ENCODE results near the gene AJM1. TPM values are rescaled to one million over a fixed set of nuclear protein-coding genes. Genes with fewer than 3 reads are reported as not detected.
"Not testable (repeated sequence)": the region's sequence is repeated elsewhere in the genome, so short reads cannot be mapped to it uniquely, and the experiment has no call there.

Gene AJM1
- total RNA-seq, 1 donor from 2014 or later = not detected

DNA sequence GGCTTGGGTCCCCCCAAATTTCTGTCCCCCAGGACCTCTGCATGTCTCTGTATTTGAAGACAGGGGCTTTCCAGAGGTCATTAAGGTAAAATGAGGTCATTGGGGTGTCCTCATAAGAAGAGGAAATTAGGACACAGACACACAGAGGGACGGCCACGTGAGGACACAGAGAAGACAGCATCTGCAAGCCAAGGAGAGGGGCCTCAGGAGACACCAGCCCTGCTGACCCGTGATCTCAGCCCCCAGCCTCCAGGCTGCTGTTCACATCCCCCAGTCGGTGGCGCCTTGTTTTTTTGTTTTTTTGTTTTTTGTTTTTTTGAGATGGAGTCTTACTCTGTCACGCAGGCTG, 47.3 kb upstream of the AJM1 start:
- TF ChIP-seq EZH2 (IDR thresholded peaks at IDR 0.05) = no peak
- TF ChIP-seq, protein P1, sequence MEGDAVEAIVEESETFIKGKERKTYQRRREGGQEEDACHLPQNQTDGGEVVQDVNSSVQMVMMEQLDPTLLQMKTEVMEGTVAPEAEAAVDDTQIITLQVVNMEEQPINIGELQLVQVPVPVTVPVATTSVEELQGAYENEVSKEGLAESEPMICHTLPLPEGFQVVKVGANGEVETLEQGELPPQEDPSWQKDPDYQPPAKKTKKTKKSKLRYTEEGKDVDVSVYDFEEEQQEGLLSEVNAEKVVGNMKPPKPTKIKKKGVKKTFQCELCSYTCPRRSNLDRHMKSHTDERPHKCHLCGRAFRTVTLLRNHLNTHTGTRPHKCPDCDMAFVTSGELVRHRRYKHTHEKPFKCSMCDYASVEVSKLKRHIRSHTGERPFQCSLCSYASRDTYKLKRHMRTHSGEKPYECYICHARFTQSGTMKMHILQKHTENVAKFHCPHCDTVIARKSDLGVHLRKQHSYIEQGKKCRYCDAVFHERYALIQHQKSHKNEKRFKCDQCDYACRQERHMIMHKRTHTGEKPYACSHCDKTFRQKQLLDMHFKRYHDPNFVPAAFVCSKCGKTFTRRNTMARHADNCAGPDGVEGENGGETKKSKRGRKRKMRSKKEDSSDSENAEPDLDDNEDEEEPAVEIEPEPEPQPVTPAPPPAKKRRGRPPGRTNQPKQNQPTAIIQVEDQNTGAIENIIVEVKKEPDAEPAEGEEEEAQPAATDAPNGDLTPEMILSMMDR (IDR thresholded peaks at IDR 0.05) = no peak
- TF ChIP-seq EZH2phosphoT487 (IDR thresholded peaks at IDR 0.05) = no peak
- Histone ChIP-seq H3K4me1 (peaks cover 31% of the 10 kb centered on the region), H3F3A (ENCODE audit: low read depth) (peaks cover 28% of the 10 kb centered on the region), H3K4me3 (no peak overlapping the region), H3K27me3 (peaks cover 21% of the 10 kb centered on the region), H3K9ac (no peak overlapping the region), H3K79me2 (ENCODE audit: low read depth) (no peaks in the 10 kb centered on the region), H3K27ac (no peak overlapping the region), H2AFZ (replicated peaks) (no peak overlapping the region), H3K9me3 (ENCODE audit: low read depth) (no peaks in the 10 kb centered on the region), H4K20me1 (ENCODE audit: low read depth) (peaks cover 10% of the 10 kb centered on the region), H3K4me2 (no peak overlapping the region), H3K36me3 (no peaks in the 10 kb centered on the region)
- no peak for DNase-seq (ENCODE audit: low spot score)
- Mint-ChIP-seq H3K27ac (no peak overlapping the region), H3K36me3 (peaks cover 1% of the 10 kb centered on the region), H3K4me3 (no peak overlapping the region), H3K4me1 (peaks cover 26% of the 10 kb centered on the region), H3K27me3 (ENCODE audit: insufficient read depth, low read depth) (peaks cover 5% of the 10 kb centered on the region), H3K9me3 (no peaks in the 10 kb centered on the region)

- H3K4me3 ChIP-seq = peak within 1 kb of the TSS; percentile 1
These were observed 46.0 kb upstream of the AJM1 start, which contains the start of gene CCDC183 for GRCh38 chr9:136796238-136796774. CCDC183 (plus strand) TSS chr9:136796338; CDS start chr9:136796398, 60 bp downstream.

GRCh38 chr9:136796775-136797347, 45.4 kb upstream of the AJM1 start:
- not testable (repeated sequence) for H3K27me3 Mint-ChIP-seq (ENCODE audit: insufficient read depth, low read depth); H2AFZ ChIP-seq (replicated peaks); H3K9me3 ChIP-seq (ENCODE audit: low read depth); H4K20me1 ChIP-seq (ENCODE audit: low read depth); H3K36me3 ChIP-seq; H3K79me2 ChIP-seq (ENCODE audit: low read depth); H3K36me3 Mint-ChIP-seq; H3K9me3 Mint-ChIP-seq; H3K9ac ChIP-seq
- H3K27me3 ChIP-seq = peaks cover 23% of the 10 kb centered on the region
- peaks cover 29% of the 10 kb centered on the region for H3K4me1 ChIP-seq
- peak; percentile 41 for DNase-seq (ENCODE audit: low spot score)
- Mint-ChIP-seq H3K27ac (peak overlapping the region; percentile 87), H3K4me1 (peaks cover 31% of the 10 kb centered on the region), H3K4me3 (peak overlapping the region; percentile 69)
- H3F3A ChIP-seq (ENCODE audit: low read depth) = peaks cover 38% of the 10 kb centered on the region
- H3K4me3 ChIP-seq = peak overlapping the region; percentile 1
- H3K4me2 ChIP-seq = peak overlapping the region; percentile 58
- peak overlapping the region; percentile 4 for H3K27ac ChIP-seq

More at GRCh38 chr9:136796238-136796774, 46.0 kb upstream of the AJM1 start, which contains the start of gene CCDC183:
- H3K9me3 ChIP-seq (ENCODE audit: low read depth) = no peaks in the 10 kb centered on the region
- no peak for TF ChIP-seq EZH2phosphoT487 (IDR thresholded peaks at IDR 0.05)
- TF ChIP-seq, protein P1 (IDR thresholded peaks at IDR 0.05) = no peak
- no peak for TF ChIP-seq EZH2 (IDR thresholded peaks at IDR 0.05)
- Mint-ChIP-seq H3K4me1 (peaks cover 29% of the 10 kb centered on the region), H3K4me3 (peak within 1 kb of the TSS; percentile 69), H3K27me3 (ENCODE audit: insufficient read depth, low read depth) (peaks cover 4% of the 10 kb centered on the region), H3K9me3 (no peaks in the 10 kb centered on the region), H3K36me3 (peaks cover 1% of the 10 kb centered on the region), H3K27ac (peak within 1 kb of the TSS; percentile 87)
- H3F3A ChIP-seq (ENCODE audit: low read depth) = peaks cover 33% of the 10 kb centered on the region
- no peak within 1 kb of the TSS for H3K9ac ChIP-seq
- peak within 1 kb of the TSS; percentile 4 for H3K27ac ChIP-seq
- peaks cover 21% of the 10 kb centered on the region for H3K27me3 ChIP-seq
- H3K36me3 ChIP-seq = no peaks in the 10 kb centered on the region
- H3K79me2 ChIP-seq (ENCODE audit: low read depth) = no peaks in the 10 kb centered on the region
- H4K20me1 ChIP-seq (ENCODE audit: low read depth) = peaks cover 10% of the 10 kb centered on the region
- H3K4me2 ChIP-seq = peak within 1 kb of the TSS; percentile 58
- H3K4me1 ChIP-seq = peaks cover 26% of the 10 kb centered on the region
- DNase-seq (ENCODE audit: low spot score) = no peak
- H2AFZ ChIP-seq (replicated peaks) = no peak within 1 kb of the TSS

DNA sequence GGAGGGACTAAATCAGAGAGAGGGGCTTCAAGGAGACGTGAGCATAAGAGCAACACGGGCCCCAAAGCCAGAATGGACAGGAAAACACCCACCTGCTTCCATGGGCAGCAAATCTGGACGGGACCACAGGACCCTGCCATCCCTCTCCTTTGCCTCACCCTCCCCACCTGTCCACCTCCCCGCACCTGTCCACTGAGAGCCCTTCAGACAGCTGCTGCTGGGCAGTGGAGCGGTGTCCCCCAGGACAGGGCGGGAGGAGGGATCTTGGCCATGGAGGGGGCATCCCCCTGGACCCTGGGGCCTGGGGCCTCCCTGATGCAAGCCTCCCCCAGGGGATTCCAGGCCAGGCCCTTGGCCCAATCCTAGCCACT, 43.6 kb upstream of the AJM1 start:
- H3K27ac ChIP-seq = no peak overlapping the region
- Mint-ChIP-seq H3K4me1 (peaks cover 36% of the 10 kb centered on the region), H3K4me3 (no peak overlapping the region), H3K36me3 (no peaks in the 10 kb centered on the region), H3K9me3 (no peaks in the 10 kb centered on the region), H3K27ac (no peak overlapping the region), H3K27me3 (ENCODE audit: insufficient read depth, low read depth) (peaks cover 14% of the 10 kb centered on the region)
- H4K20me1 ChIP-seq (ENCODE audit: low read depth) = no peaks in the 10 kb centered on the region
- TF ChIP-seq, protein P1 (IDR thresholded peaks at IDR 0.05) = no peak
- TF ChIP-seq EZH2phosphoT487 (IDR thresholded peaks at IDR 0.05) = no peak
- no peak for TF ChIP-seq EZH2 (IDR thresholded peaks at IDR 0.05)
- no peaks in the 10 kb centered on the region for H3K36me3 ChIP-seq
- no peak overlapping the region for H2AFZ ChIP-seq (replicated peaks)
- peaks cover 41% of the 10 kb centered on the region for H3F3A ChIP-seq (ENCODE audit: low read depth)
- no peak overlapping the region for H3K4me2 ChIP-seq
- no peaks in the 10 kb centered on the region for H3K9me3 ChIP-seq (ENCODE audit: low read depth)
- H3K27me3 ChIP-seq = peaks cover 26% of the 10 kb centered on the region
- no peaks in the 10 kb centered on the region for H3K79me2 ChIP-seq (ENCODE audit: low read depth)
- no peak overlapping the region for H3K9ac ChIP-seq
- no peak overlapping the region for H3K4me3 ChIP-seq
- H3K4me1 ChIP-seq = peaks cover 29% of the 10 kb centered on the region
- DNase-seq (ENCODE audit: low spot score) = no peak
